ENCODE measurements around the gene PLAAT1. TPM values are rescaled to one million over a fixed set of nuclear protein-coding genes. Genes with fewer than 3 reads are reported as not detected.

The PLAAT1 gene
- total RNA-seq, 2 experiments from 2014 or later = not detected

- Mint-ChIP-seq H3K36me3 (ENCODE audit: low read depth) (no peaks in the 10 kb centered on the region), H3K9me3 (peaks cover 2% of the 10 kb centered on the region), H3K4me3 (no peak overlapping the region), H3K4me1 (ENCODE audit: low read depth) (no peaks in the 10 kb centered on the region), H3K27ac (no peak overlapping the region), H3K27me3 (no peaks in the 10 kb centered on the region)
- ATAC-seq (no peak), DNase-seq (no peak)
- no peak for TF ChIP-seq CTCF (IDR thresholded peaks at IDR 0.05)
- ChIA-PET POLR2A (no interaction called here), CTCF (no interaction called here)
- intact Hi-C loops (cut with micrococcal nuclease) = no loop called here
Observed at GRCh38 chr3:193269343-193270028, 28.5 kb downstream of the PLAAT1 start.

- no peak for TF ChIP-seq CTCF (IDR thresholded peaks at IDR 0.05)
- no peaks in the 10 kb centered on the region for H3K36me3 Mint-ChIP-seq (ENCODE audit: low read depth)
- no peak overlapping the region for H3K4me3 Mint-ChIP-seq
- POLR2A ChIA-PET = no interaction called here
- no peak for ATAC-seq
- H3K27me3 Mint-ChIP-seq = peaks cover 2% of the 10 kb centered on the region
- H3K4me1 Mint-ChIP-seq (ENCODE audit: low read depth) = no peaks in the 10 kb centered on the region
- intact Hi-C loops (cut with micrococcal nuclease) = no loop called here
- DNase-seq = no peak
- no peak overlapping the region for H3K27ac Mint-ChIP-seq
- H3K9me3 Mint-ChIP-seq = peaks cover 2% of the 10 kb centered on the region
- CTCF ChIA-PET = no interaction called here
Observed at GRCh38 chr3:193270451-193270850, 29.4 kb downstream of the PLAAT1 start.

- peaks cover 2% of the 10 kb centered on the region for H3K27me3 Mint-ChIP-seq
- H3K27ac Mint-ChIP-seq = no peak overlapping the region
- intact Hi-C loops (cut with micrococcal nuclease) = no loop called here
- ChIA-PET POLR2A (no interaction called here), CTCF (no interaction called here)
- no peak overlapping the region for H3K4me3 Mint-ChIP-seq
- TF ChIP-seq CTCF (IDR thresholded peaks at IDR 0.05) = no peak
- peaks cover 2% of the 10 kb centered on the region for H3K9me3 Mint-ChIP-seq
- H3K36me3 Mint-ChIP-seq (ENCODE audit: low read depth) = no peaks in the 10 kb centered on the region
- DNase-seq (no peak), ATAC-seq (no peak)
- H3K4me1 Mint-ChIP-seq (ENCODE audit: low read depth) = no peaks in the 10 kb centered on the region
Observed at GRCh38 chr3:193271101-193271840, 30.2 kb downstream of the PLAAT1 start.

- H3K36me3 Mint-ChIP-seq (ENCODE audit: low read depth) = no peaks in the 10 kb centered on the region
- intact Hi-C loops (cut with micrococcal nuclease) = no loop called here
- peaks cover 3% of the 10 kb centered on the region for H3K27me3 Mint-ChIP-seq
- peaks cover 7% of the 10 kb centered on the region for H3K9me3 Mint-ChIP-seq
- DNase-seq (no peak), ATAC-seq (no peak)
- ChIA-PET CTCF (no interaction called here), POLR2A (no interaction called here)
- no peak overlapping the region for H3K4me3 Mint-ChIP-seq
- no peaks in the 10 kb centered on the region for H3K4me1 Mint-ChIP-seq (ENCODE audit: low read depth)
- no peak for TF ChIP-seq CTCF (IDR thresholded peaks at IDR 0.05)
- H3K27ac Mint-ChIP-seq = no peak overlapping the region
Observed at GRCh38 chr3:193292386-193292785, 51.4 kb downstream of the PLAAT1 start.

- intact Hi-C loops (cut with micrococcal nuclease) = no loop called here
- Mint-ChIP-seq H3K4me1 (ENCODE audit: low read depth) (no peaks in the 10 kb centered on the region), H3K27me3 (no peaks in the 10 kb centered on the region), H3K36me3 (ENCODE audit: low read depth) (no peaks in the 10 kb centered on the region), H3K4me3 (no peak overlapping the region), H3K9me3 (peaks cover 7% of the 10 kb centered on the region), H3K27ac (no peak overlapping the region)
- ChIA-PET POLR2A (no interaction called here), CTCF (no interaction called here)
- TF ChIP-seq CTCF (IDR thresholded peaks at IDR 0.05) = no peak
- ATAC-seq (no peak), DNase-seq (no peak)
Observed at GRCh38 chr3:193295985-193296384, 55.0 kb downstream of the PLAAT1 start.
